Left lobe of liver (tissue), 2 donors: ENCODE results near the gene LIPC. TPM values are rescaled to one million over a fixed set of nuclear protein-coding genes. Genes with fewer than 3 reads are reported as not detected.

ENCODE experiments used
- ATAC-seq: fragments of 200-7000 bp; cut with Tn5 transposase; one replicate; pipeline ENCODE4 v1.9.1; 2020; ENCODE audit warnings: mild to moderate bottlenecking, moderate library complexity
- DNase-seq: peaks from one replicate; pipeline ENCODE4 v3.0.0-alpha.2; 2020; ENCODE audit warnings: low spot score
- total RNA-seq: library from RNA; stranded (reverse); gene quantifications from one replicate; pipeline ENCODE4 v1.2.1, GENCODE V29; 2021
- donor health status: DM: no; HTN: no; CAD: no; lungs with moderate emphysema.
- donor health status: DM: no; HTN: yes; CAD: no.

LIPC gene
- total RNA-seq, 1 donor from 2014 or later = 202 TPM

GRCh38 chr15:58453931-58454793 lies 22.4 kb downstream of the LIPC start:
- DNase-seq = no peak
- ATAC-seq = no peak

- no peak for DNase-seq
- no peak for ATAC-seq
Observed at GRCh38 chr15:58454950-58455401, 23.2 kb downstream of the LIPC start.

GRCh38 chr15:58457466-58457965 lies 25.7 kb downstream of the LIPC start:
- DNase-seq = no peak
- ATAC-seq = no peak

- ATAC-seq = peak; percentile 59
Observed at GRCh38 chr15:58458076-58458475, 26.3 kb downstream of the LIPC start.

GRCh38 chr15:58459045-58459444 lies 27.3 kb downstream of the LIPC start:
- DNase-seq (no peak), ATAC-seq (peak; percentile 29)

More at GRCh38 chr15:58458076-58458475, 26.3 kb downstream of the LIPC start:
- no peak for DNase-seq

GRCh38 chr15:58459560-58459959 lies 27.8 kb downstream of the LIPC start:
- DNase-seq (no peak), ATAC-seq (peak; percentile 2)

- ATAC-seq = no peak
Observed at GRCh38 chr15:58460116-58460790, 28.5 kb downstream of the LIPC start.

GRCh38 chr15:58460872-58461271 lies 29.1 kb downstream of the LIPC start:
- ATAC-seq (no peak), DNase-seq (no peak)

More at GRCh38 chr15:58460116-58460790, 28.5 kb downstream of the LIPC start:
- no peak for DNase-seq

GRCh38 chr15:58462547-58462946 lies 30.8 kb downstream of the LIPC start:
- no peak for ATAC-seq
- DNase-seq = no peak

- ATAC-seq (no peak), DNase-seq (no peak)
Observed at GRCh38 chr15:58462973-58463663, 31.3 kb downstream of the LIPC start.

GRCh38 chr15:58463815-58464650 lies 32.2 kb downstream of the LIPC start:
- ATAC-seq = no peak

GRCh38 chr15:58465070-58465469 lies 33.3 kb downstream of the LIPC start:
- ATAC-seq (no peak), DNase-seq (no peak)

More at GRCh38 chr15:58463815-58464650, 32.2 kb downstream of the LIPC start:
- no peak for DNase-seq

- no peak for DNase-seq
Observed at GRCh38 chr15:58465866-58466517, 34.2 kb downstream of the LIPC start.

GRCh38 chr15:58466566-58466965 lies 34.8 kb downstream of the LIPC start:
- no peak for DNase-seq
- no peak for ATAC-seq

More at GRCh38 chr15:58465866-58466517, 34.2 kb downstream of the LIPC start:
- ATAC-seq = no peak

GRCh38 chr15:58467121-58467721 lies 35.4 kb downstream of the LIPC start:
- peak; percentile 57 for ATAC-seq

GRCh38 chr15:58467722-58468423 lies 36.1 kb downstream of the LIPC start:
- ATAC-seq (peak; percentile 74), DNase-seq (peak; percentile 90)

More at GRCh38 chr15:58467121-58467721, 35.4 kb downstream of the LIPC start:
- peak; percentile 61 for DNase-seq

- ATAC-seq (no peak), DNase-seq (no peak)
Observed at GRCh38 chr15:58469432-58470353, 37.9 kb downstream of the LIPC start.
